Measurements from ENCODE around the gene EPHB1.

DNA sequence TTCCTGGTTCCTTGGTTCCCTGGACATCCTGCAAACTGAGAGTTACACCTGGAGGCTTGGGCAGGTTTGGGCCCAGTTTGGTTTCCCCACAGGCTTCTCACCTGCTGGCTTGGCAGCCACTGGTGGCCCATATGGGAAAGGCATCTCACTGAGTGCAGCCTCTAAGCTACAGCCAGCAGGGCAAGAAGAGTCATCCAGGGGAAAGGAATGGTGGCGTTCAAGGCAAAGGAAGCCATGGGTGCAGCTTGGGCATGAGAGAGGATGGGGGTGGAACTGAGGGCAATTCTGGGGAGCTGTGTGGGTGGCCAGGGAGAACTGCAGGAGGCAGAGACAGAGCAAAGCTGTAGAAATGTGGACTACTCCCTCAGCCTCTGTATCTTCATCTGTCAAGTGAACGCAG, 106.4 kb downstream of the EPHB1 start:
- TF ChIP-seq POLR2AphosphoS5 (IDR thresholded peaks at IDR 0.05; ENCODE audit: low read depth, low read length) (no peak), SPI1 (IDR thresholded peaks at IDR 0.05; ENCODE audit: low read depth, low read length) (no peak), POLR2A (IDR thresholded peaks at IDR 0.05; ENCODE audit: low read depth, low read length) (no peak)

All from GM12891 (cell line).